IPS DF 19.7 (cell line): ENCODE results near the gene ADAMTS17.

Experiments used
- DNase-seq: peaks from one replicate; pipeline ENCODE4 v3.0.0-alpha.2; 2013; ENCODE audit warnings: low read depth, low spot score

Gene ADAMTS17

GRCh38 chr15:100022806-100023205 is 319.0 kb downstream of the ADAMTS17 start:
- no peak for DNase-seq

- DNase-seq: no peak
These were observed 319.4 kb downstream of the ADAMTS17 start for GRCh38 chr15:100022391-100022790.

GRCh38 chr15:100021653-100022052 is 320.1 kb downstream of the ADAMTS17 start:
- no peak for DNase-seq

- no peak for DNase-seq
These were observed 321.2 kb downstream of the ADAMTS17 start for GRCh38 chr15:100020614-100021013.

GRCh38 chr15:100020189-100020588 is 321.6 kb downstream of the ADAMTS17 start:
- DNase-seq: peak; percentile 20

- no peak for DNase-seq
These were observed 322.2 kb downstream of the ADAMTS17 start for GRCh38 chr15:100019601-100020000.

GRCh38 chr15:100018191-100018590 is 323.6 kb downstream of the ADAMTS17 start:
- DNase-seq: no peak

GRCh38 chr15:100017140-100017539 is 324.6 kb downstream of the ADAMTS17 start:
- no peak for DNase-seq

- no peak for DNase-seq
These were observed 325.1 kb downstream of the ADAMTS17 start for GRCh38 chr15:100016632-100017031.

- no peak for DNase-seq
These were observed 330.5 kb downstream of the ADAMTS17 start for GRCh38 chr15:100011235-100011634.

- no peak for DNase-seq
These were observed 332.4 kb downstream of the ADAMTS17 start for GRCh38 chr15:100009372-100009771.

- DNase-seq: no peak
These were observed 333.5 kb downstream of the ADAMTS17 start for GRCh38 chr15:100008258-100008657.

GRCh38 chr15:100007609-100008008 is 334.2 kb downstream of the ADAMTS17 start:
- DNase-seq: no peak

GRCh38 chr15:100005715-100006114 is 336.1 kb downstream of the ADAMTS17 start:
- no peak for DNase-seq

- no peak for DNase-seq
These were observed 336.8 kb downstream of the ADAMTS17 start for GRCh38 chr15:100005013-100005412.

- DNase-seq: no peak
These were observed 338.8 kb downstream of the ADAMTS17 start for GRCh38 chr15:100002787-100003536.

- DNase-seq: no peak
These were observed 339.6 kb downstream of the ADAMTS17 start for GRCh38 chr15:100002086-100002620.

GRCh38 chr15:100001405-100001804 is 340.4 kb downstream of the ADAMTS17 start:
- no peak for DNase-seq

- DNase-seq: no peak
These were observed 342.3 kb downstream of the ADAMTS17 start for GRCh38 chr15:99999282-100000070.

- no peak for DNase-seq
These were observed 343.1 kb downstream of the ADAMTS17 start for GRCh38 chr15:99998661-99999101.

- DNase-seq: no peak
These were observed 344.6 kb downstream of the ADAMTS17 start for GRCh38 chr15:99997112-99997651.

GRCh38 chr15:99996660-99997059 is 345.1 kb downstream of the ADAMTS17 start:
- DNase-seq: no peak
